ENCODE results near the gene OASL.

- no peak for TF ChIP-seq CTCF (IDR thresholded peaks at IDR 0.05; ENCODE audit: insufficient read depth, low read length)
- TF ChIP-seq POLR2AphosphoS5 (IDR thresholded peaks at IDR 0.05; ENCODE audit: low read depth) = no peak
- TF ChIP-seq, protein P1, sequence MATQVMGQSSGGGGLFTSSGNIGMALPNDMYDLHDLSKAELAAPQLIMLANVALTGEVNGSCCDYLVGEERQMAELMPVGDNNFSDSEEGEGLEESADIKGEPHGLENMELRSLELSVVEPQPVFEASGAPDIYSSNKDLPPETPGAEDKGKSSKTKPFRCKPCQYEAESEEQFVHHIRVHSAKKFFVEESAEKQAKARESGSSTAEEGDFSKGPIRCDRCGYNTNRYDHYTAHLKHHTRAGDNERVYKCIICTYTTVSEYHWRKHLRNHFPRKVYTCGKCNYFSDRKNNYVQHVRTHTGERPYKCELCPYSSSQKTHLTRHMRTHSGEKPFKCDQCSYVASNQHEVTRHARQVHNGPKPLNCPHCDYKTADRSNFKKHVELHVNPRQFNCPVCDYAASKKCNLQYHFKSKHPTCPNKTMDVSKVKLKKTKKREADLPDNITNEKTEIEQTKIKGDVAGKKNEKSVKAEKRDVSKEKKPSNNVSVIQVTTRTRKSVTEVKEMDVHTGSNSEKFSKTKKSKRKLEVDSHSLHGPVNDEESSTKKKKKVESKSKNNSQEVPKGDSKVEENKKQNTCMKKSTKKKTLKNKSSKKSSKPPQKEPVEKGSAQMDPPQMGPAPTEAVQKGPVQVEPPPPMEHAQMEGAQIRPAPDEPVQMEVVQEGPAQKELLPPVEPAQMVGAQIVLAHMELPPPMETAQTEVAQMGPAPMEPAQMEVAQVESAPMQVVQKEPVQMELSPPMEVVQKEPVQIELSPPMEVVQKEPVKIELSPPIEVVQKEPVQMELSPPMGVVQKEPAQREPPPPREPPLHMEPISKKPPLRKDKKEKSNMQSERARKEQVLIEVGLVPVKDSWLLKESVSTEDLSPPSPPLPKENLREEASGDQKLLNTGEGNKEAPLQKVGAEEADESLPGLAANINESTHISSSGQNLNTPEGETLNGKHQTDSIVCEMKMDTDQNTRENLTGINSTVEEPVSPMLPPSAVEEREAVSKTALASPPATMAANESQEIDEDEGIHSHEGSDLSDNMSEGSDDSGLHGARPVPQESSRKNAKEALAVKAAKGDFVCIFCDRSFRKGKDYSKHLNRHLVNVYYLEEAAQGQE (IDR thresholded peaks at IDR 0.05; ENCODE audit: insufficient replicate concordance, low read depth) = no peak
- no peak for TF ChIP-seq GABPA (IDR thresholded peaks at IDR 0.05; ENCODE audit: low read depth)
Measured at GRCh38 chr12:120979220-120979861, 59.7 kb downstream of the OASL start.
